Endothelial cell of umbilical vein (primary cell): Measurements from ENCODE around the gene DEPDC1. TPM values are rescaled to one million over a fixed set of nuclear protein-coding genes. Genes with fewer than 3 reads are reported as not detected.

ENCODE experiments used
- Bru-seq: library from RNA; stranded (reverse); fragments of 400-500 nt; gene quantifications from one replicate; lab custom pipeline; 2021; lab: Mats Ljungman, UMichigan
- BruChase-seq, 2 experiments: library from RNA; stranded (reverse); fragments of 400-500 nt; gene quantifications; one replicate each; lab custom pipeline; 2021; lab: Mats Ljungman, UMichigan
- BruUV-seq: library from RNA; stranded (reverse); fragments of 400-500 nt; replicated peaks from 2 replicates; lab custom pipeline; 2021; lab: Mats Ljungman, UMichigan
- CTCF ChIA-PET: fragments of 300-600, 350-600 bp; sonication (Branson Sonifier 250); formaldehyde crosslinking; loops from one replicate; lab custom pipeline; 2021; ENCODE audit warnings: antibody characterized with exemption, inconsistent platforms; lab: Charles Lee
- POLR2A ChIA-PET: fragments of 300-600, 350-600 bp; sonication (Branson Sonifier 250); formaldehyde crosslinking; loops from one replicate; lab custom pipeline; 2021; ENCODE audit warnings: antibody characterized with exemption, inconsistent platforms; lab: Charles Lee
- DNase-seq: peaks from one replicate; pipeline ENCODE4 v3.0.0-alpha.2; 2011; ENCODE audit warnings: low read depth, low spot score
- FAIRE-seq: peaks from 2 replicates; lab custom pipeline; 2011; peaks lifted over from hg19 to GRCh38; lab: Jason Lieb, UNC
- H2AFZ ChIP-seq: 2 replicates; pipeline ENCODE4 v1.6.0; 2012; ENCODE audit warnings: low read depth, low read length, control low read depth, inconsistent platforms
- H3K27ac ChIP-seq: 2 replicates; pipeline ENCODE4 v1.5.1; 2011; ENCODE audit warnings: low read depth, mild to moderate bottlenecking, control low read depth, low read length, moderate library complexity; ENCODE audit not compliant: insufficient read depth
- H3K27me3 ChIP-seq, 2 experiments: 2 replicates each; pipeline versions ENCODE4 v1.6.0 to v1.6.1; 2011; ENCODE audit warnings: low read length in 2 of 2, mixed read lengths in 1 of 2; ENCODE audit not compliant: control insufficient read depth in 2 of 2, insufficient read depth in 2 of 2
- H3K36me3 ChIP-seq, 2 experiments: 2 replicates in 1 of 2; 3 replicates in 1 of 2; pipeline ENCODE4 v1.5.1; 2011; ENCODE audit warnings: low read length in 2 of 2, mild to moderate bottlenecking in 1 of 2, moderate library complexity in 1 of 2; ENCODE audit not compliant: control insufficient read depth in 2 of 2, insufficient read depth in 2 of 2; ENCODE audit errors: extremely low read depth in 1 of 2
- H3K4me1 ChIP-seq: 3 replicates; pipeline ENCODE4 v1.5.1; 2011; ENCODE audit warnings: mild to moderate bottlenecking, low read length; ENCODE audit not compliant: control insufficient read depth, insufficient read depth; ENCODE audit errors: extremely low read depth
- H3K4me2 ChIP-seq: 2 replicates; pipeline ENCODE4 v1.6.1; 2011; ENCODE audit warnings: low read length, control low read depth, mixed read lengths; ENCODE audit not compliant: insufficient read depth
- H3K4me3 ChIP-seq, 3 experiments: fragments of 200-600 bp in 1 of 3; sonication (generic), shearing (Covaris generic) in 1 of 3; replicated peaks in 1 of 3; 2 replicates each; pipeline ENCODE4 v1.5.1; 2011 to 2016; ENCODE audit warnings: control low read depth in 3 of 3, low read length in 3 of 3, mild to moderate bottlenecking in 2 of 3, inconsistent platforms in 1 of 3, low read depth in 1 of 3, moderate library complexity in 1 of 3; ENCODE audit not compliant: insufficient read depth in 1 of 3
- H3K79me2 ChIP-seq: 2 replicates; pipeline ENCODE4 v1.6.0; 2012; ENCODE audit warnings: low read length, inconsistent platforms; ENCODE audit not compliant: control insufficient read depth, insufficient read depth
- H3K9ac ChIP-seq: replicated peaks from 2 replicates; pipeline ENCODE3; 2011; ENCODE audit warnings: low read length, control low read depth; ENCODE audit not compliant: insufficient read depth; ENCODE audit errors: extremely low read depth
- H3K9me1 ChIP-seq: replicated peaks from 3 replicates; pipeline ENCODE4 v1.6.0; 2011; ENCODE audit warnings: mild to moderate bottlenecking, low read length; ENCODE audit not compliant: control insufficient read depth, insufficient read depth; ENCODE audit errors: extremely low read depth
- H3K9me3 ChIP-seq: replicated peaks from 2 replicates; pipeline ENCODE4 v1.5.1; 2012; ENCODE audit warnings: low read length, inconsistent platforms; ENCODE audit not compliant: control insufficient read depth, insufficient read depth
- H4K20me1 ChIP-seq: replicated peaks from 2 replicates; pipeline ENCODE3; 2011; ENCODE audit warnings: mild to moderate bottlenecking, low read length; ENCODE audit not compliant: control insufficient read depth, insufficient read depth; ENCODE audit errors: extremely low read depth
- CTCF ChIP-seq, 2 donors: IDR thresholded peaks; 1 replicate in 1 of 2; 2 replicates in 1 of 2; pipeline ENCODE4 v1.5.1; 2011; ENCODE audit warnings: low read length in 2 of 2, mild to moderate bottlenecking in 2 of 2, moderate library complexity in 2 of 2, control low read depth in 1 of 2, inconsistent platforms in 1 of 2, low read depth in 1 of 2; ENCODE audit not compliant: insufficient read depth in 1 of 2; ENCODE audit errors: extremely low read depth in 1 of 2
- EZH2 ChIP-seq: IDR thresholded peaks from 2 replicates; pipeline ENCODE4 v1.6.1; 2012; ENCODE audit warnings: borderline replicate concordance, low read depth, mild to moderate bottlenecking, moderate library complexity, low read length, inconsistent platforms; ENCODE audit not compliant: severe bottlenecking
- FOS ChIP-seq: IDR thresholded peaks from 2 replicates; pipeline ENCODE4 v1.6.1; 2011; ENCODE audit warnings: mild to moderate bottlenecking, low read length, moderate library complexity, borderline replicate concordance; ENCODE audit not compliant: insufficient read depth
- GATA2 ChIP-seq: IDR thresholded peaks from 2 replicates; pipeline ENCODE4 v1.7.0; 2011; ENCODE audit warnings: low read depth, mild to moderate bottlenecking, moderate library complexity, mixed read lengths, low read length; ENCODE audit not compliant: insufficient read length, insufficient read depth
- JUN ChIP-seq: IDR thresholded peaks from 2 replicates; pipeline ENCODE4 v1.6.1; 2011; ENCODE audit warnings: borderline replicate concordance, low read depth; ENCODE audit not compliant: insufficient read length, insufficient read depth
- MAX ChIP-seq: IDR thresholded peaks from 2 replicates; pipeline ENCODE4 v1.6.1; 2011; ENCODE audit not compliant: insufficient read depth, insufficient read length
- MYC ChIP-seq: IDR thresholded peaks from one replicate; pipeline ENCODE4 v1.6.1; 2011; ENCODE audit warnings: mild to moderate bottlenecking, low read depth, low read length
- POLR2A ChIP-seq: IDR thresholded peaks from 2 replicates; pipeline ENCODE4 v1.6.1; 2012; ENCODE audit warnings: low read depth, mild to moderate bottlenecking, control low read depth, low read length
- POLR2AphosphoS5 ChIP-seq: IDR thresholded peaks from 2 replicates; pipeline ENCODE4 v1.6.1; 2012; ENCODE audit warnings: low read depth, mild to moderate bottlenecking, control low read depth, low read length, moderate library complexity; ENCODE audit not compliant: insufficient read depth
- dilution Hi-C: fragments of 300-500 bp; cut with MboI; formaldehyde crosslinking; loops from one replicate; pipeline ENCODE4 v1.15.0; 2019; ENCODE audit warnings: low sequenced_read_pairs; ENCODE audit not compliant: extremely low pct_ligation_motif_present
- intact Hi-C: fragments of 100-400 bp; cut with micrococcal nuclease; formaldehyde crosslinking; loops from one replicate; pipeline ENCODE4 v1.10.0; 2022
- long read RNA-seq: library from polyadenylated mRNA; stranded (forward); transcript quantifications from one replicate; pipeline ENCODE4 v2.0.0, GENCODE V29; 2021
- polyA minus RNA-seq, 3 experiments: library from RNA; depleted of rRNA, polyadenylated mRNA; stranded (reverse); fragments of >200 nt; gene quantifications; 1 replicate in 1 of 3; 2 replicates in 2 of 3; pipeline ENCODE4 v1.2.3, GENCODE V29; 2011
- polyA plus RNA-seq, 4 experiments: library from polyadenylated mRNA; depleted of rRNA in 3 of 4; stranded (reverse) in 3 of 4; unstranded in 1 of 4; fragments of >200 nt; gene quantifications; 2 replicates each; pipeline versions ENCODE4 v1.2.1 to v1.2.3, GENCODE V29; 2011 to 2012; ENCODE audit warnings: missing spikeins in 1 of 4
- total RNA-seq: library from RNA; stranded (reverse); gene quantifications from 2 replicates; pipeline ENCODE4 v1.2.3, GENCODE V29; 2021

DEPDC1 gene
- total RNA-seq, result 26.0 and 30.4 TPM in 2 replicates
- 3.9 and 5.5 TPM in 2 replicates for polyA plus RNA-seq
- 8.0 and 8.1 TPM in 2 replicates for polyA plus RNA-seq (2011; cell fraction: cytosol; rRNA removed)
- 5.8 and 11.4 TPM in 2 replicates for polyA plus RNA-seq (2011; cell fraction: nucleus; rRNA removed)
- 5.1 and 14.8 TPM in 2 replicates for polyA plus RNA-seq (2012)
- 5.0 and 6.0 TPM in 2 replicates for polyA minus RNA-seq
- polyA minus RNA-seq (2011; cell fraction: cytosol; rRNA and poly(A)+ RNA removed), result 52.7 TPM
- polyA minus RNA-seq (2011; cell fraction: nucleus; rRNA and poly(A)+ RNA removed), result 5.9 and 9.0 TPM in 2 replicates
- percentile 79 among the genes with signal in this experiment for Bru-seq, nascent RNA
- percentile 82 among the genes with signal in this experiment for BruChase-seq, experiment 1, labeled RNA remaining after a 6-hour chase
- percentile 73 among the genes with signal in this experiment for BruChase-seq, experiment 2, labeled RNA remaining after a 2-hour chase
- long read RNA-seq, full-length matches to known transcripts, result 64 of 86 reads
- long read RNA-seq, partial matches to known transcripts, result 7 of 86 reads
- long read RNA-seq, other reads (novel, unspliced or antisense), result 15 of 86 reads

GRCh38 chr1:68496680-68497357 is at the start of gene DEPDC1:
DEPDC1 (minus strand) TSS chr1:68497082; CDS start chr1:68496999, 83 bp downstream.
- no peaks in the 10 kb centered on the region for H3K9me3 ChIP-seq
- intact Hi-C loops, result loop anchor here (1.0 to 10.0 kb wide), 7 partner anchors 20 to 1858 kb away; partner anchors contain the start of genes ANKRD13C, LRRC7 and WLS
- BruUV-seq, result TSS peak; percentile 66
- peak within 1 kb of the TSS; percentile 97 for H3K9ac ChIP-seq
- peaks cover 32% of the 10 kb centered on the region for H3K79me2 ChIP-seq
- peak within 1 kb of the TSS; percentile 99 for H3K4me2 ChIP-seq
- H4K20me1 ChIP-seq, result no peaks in the 10 kb centered on the region
- H3K36me3 ChIP-seq, result peaks cover 0 to 5% of the 10 kb centered on the region in 2 experiments
- peaks cover 22% of the 10 kb centered on the region for H3K4me1 ChIP-seq
- DNase-seq (peak; percentile 95), FAIRE-seq (peak; percentile 85)
- POLR2A ChIA-PET, result no interaction called here
- no peaks in the 10 kb centered on the region for H3K27me3 ChIP-seq
- dilution Hi-C loops, result no loop called here
- TF ChIP-seq EZH2, result no peak
- no peak for TF ChIP-seq FOS
- TF ChIP-seq JUN, result no peak
- TF ChIP-seq GATA2, result no peak
- TF ChIP-seq CTCF (IDR thresholded peaks at IDR 0.05; ENCODE audit: extremely low read depth in 1 of 2, insufficient read depth in 1 of 2, low read depth in 1 of 2, low read length in 2 of 2), result no peak
- no peak for TF ChIP-seq MYC
- TF ChIP-seq POLR2A, result peak; percentile 10
- TF ChIP-seq MAX, result peak; percentile 90
- TF ChIP-seq POLR2AphosphoS5, result peak; percentile 72
- peak within 1 kb of the TSS; percentile 87 for H3K27ac ChIP-seq
- H3K9me1 ChIP-seq, result no peaks in the 10 kb centered on the region
- CTCF ChIA-PET, result interaction anchor here (0.7 to 1.6 kb wide), 13 partner anchors 9 to 1241 kb away, joined by 3 to 7 read pairs (median 3); no protein-coding TSS in a partner anchor
- H2AFZ ChIP-seq, result peak within 1 kb of the TSS; percentile 100
- peak within 1 kb of the TSS; percentile 60 to 100 (median 99) for H3K4me3 ChIP-seq
